H1 (cell line): ENCODE measurements around the gene AGAP3. TPM values are rescaled to one million over a fixed set of nuclear protein-coding genes. Genes with fewer than 3 reads are reported as not detected.

Experiments used
- CTCF ChIA-PET: fragments of 300-600 bp; sonication (Branson Sonifier 250); formaldehyde crosslinking; loops from one replicate; lab custom pipeline; 2021; ENCODE audit not compliant: partially characterized antibody; lab: Charles Lee
- POLR2A ChIA-PET: fragments of 300-600 bp; sonication (Branson Sonifier 250); formaldehyde crosslinking; loops from one replicate; lab custom pipeline; 2021; ENCODE audit warnings: inconsistent platforms; ENCODE audit not compliant: partially characterized antibody; lab: Charles Lee
- DNase-seq, 2 experiments: peaks; one replicate each; pipeline versions ENCODE4 v3.0.0 to v3.0.0-alpha.2; 2010 to 2022; ENCODE audit warnings: low spot score in 2 of 2, low read depth in 1 of 2, mixed read lengths in 1 of 2
- FAIRE-seq: peaks from 2 replicates; lab custom pipeline; 2011; peaks lifted over from hg19 to GRCh38; lab: Jason Lieb, UNC
- H2AFZ ChIP-seq: 2 replicates; pipeline ENCODE4 v1.8.1; 2012; ENCODE audit warnings: low read length, inconsistent platforms
- H2AK5ac ChIP-seq: 2 replicates; pipeline ENCODE4 v1.6.1; 2013; ENCODE audit warnings: low read depth, low read length
- H2BK120ac ChIP-seq: replicated peaks from 2 replicates; pipeline ENCODE3; 2013; ENCODE audit warnings: low read depth, low read length, inconsistent platforms
- H2BK12ac ChIP-seq: 2 replicates; pipeline ENCODE4 v1.6.1; 2013; ENCODE audit warnings: low read depth, low read length
- H2BK15ac ChIP-seq: 2 replicates; pipeline ENCODE4 v1.6.1; 2013; ENCODE audit warnings: low read length
- H2BK20ac ChIP-seq: 2 replicates; pipeline ENCODE4 v1.6.1; 2013; ENCODE audit warnings: low read length
- H2BK5ac ChIP-seq: 2 replicates; pipeline ENCODE4 v1.6.1; 2013; ENCODE audit warnings: low read depth, low read length
- H3K14ac ChIP-seq: 2 replicates; pipeline ENCODE4 v1.6.1; 2013; ENCODE audit warnings: inconsistent platforms; ENCODE audit not compliant: insufficient read length
- H3K18ac ChIP-seq: 2 replicates; pipeline ENCODE4 v1.6.1; 2013; ENCODE audit warnings: low read length; ENCODE audit errors: extremely low read depth
- H3K23ac ChIP-seq: 2 replicates; pipeline ENCODE4 v1.6.1; 2013; ENCODE audit warnings: inconsistent platforms; ENCODE audit not compliant: insufficient read length
- H3K23me2 ChIP-seq: 2 replicates; pipeline ENCODE4 v1.6.1; 2013; ENCODE audit warnings: low read depth, low read length
- H3K27ac ChIP-seq: 2 replicates; pipeline ENCODE4 v1.6.1; 2011; ENCODE audit warnings: low read depth, low read length, inconsistent platforms
- H3K27me3 ChIP-seq, 4 experiments: replicated peaks in 1 of 4; 1 replicate in 1 of 4; 2 replicates in 3 of 4; pipeline versions ENCODE4 v1.6.1 to v1.8.1; 2011 to 2013; ENCODE audit warnings: low read length in 3 of 4, mild to moderate bottlenecking in 3 of 4, inconsistent platforms in 2 of 4, mixed read lengths in 2 of 4, moderate library complexity in 1 of 4; ENCODE audit not compliant: control insufficient read depth in 3 of 4, insufficient read depth in 3 of 4; ENCODE audit errors: extremely low read depth in 1 of 4
- H3K36me3 ChIP-seq, 4 experiments: 2 replicates each; pipeline versions ENCODE4 v1.6.1 to v1.8.1; 2011 to 2013; ENCODE audit warnings: mild to moderate bottlenecking in 4 of 4, low read length in 3 of 4, moderate library complexity in 2 of 4, control low read depth in 1 of 4, inconsistent platforms in 1 of 4; ENCODE audit not compliant: insufficient read depth in 4 of 4, control insufficient read depth in 2 of 4
- H3K4ac ChIP-seq: replicated peaks from 2 replicates; pipeline ENCODE3; 2013; ENCODE audit warnings: low read length, low read depth, mixed read lengths, inconsistent platforms; ENCODE audit not compliant: insufficient read length
- H3K4me1 ChIP-seq, 4 experiments: replicated peaks in 1 of 4; 1 replicate in 1 of 4; 2 replicates in 3 of 4; pipeline versions ENCODE4 v1.6.1 to v1.8.1; 2011 to 2013; ENCODE audit warnings: low read length in 3 of 4, inconsistent platforms in 2 of 4, mixed read lengths in 1 of 4; ENCODE audit not compliant: insufficient read depth in 4 of 4, control insufficient read depth in 3 of 4
- H3K4me2 ChIP-seq, 2 experiments: 2 replicates each; pipeline versions ENCODE4 v1.6.1 to v1.8.1; 2011 to 2013; ENCODE audit warnings: low read depth in 2 of 2, low read length in 2 of 2, control low read depth in 1 of 2, inconsistent platforms in 1 of 2, mild to moderate bottlenecking in 1 of 2; ENCODE audit not compliant: insufficient read depth in 1 of 2
- H3K4me3 ChIP-seq, 4 experiments: fragments of 200-600, 300-600 bp in 1 of 4; sonication (generic), shearing (Covaris generic), sonication (Bioruptor Twin) in 1 of 4; 2 replicates each; pipeline versions ENCODE4 v1.5.1 to v1.8.1; 2011 to 2016; ENCODE audit warnings: low read length in 4 of 4, low read depth in 3 of 4, control low read depth in 2 of 4, inconsistent platforms in 2 of 4, mild to moderate bottlenecking in 2 of 4, mixed read lengths in 1 of 4, moderate library complexity in 1 of 4; ENCODE audit not compliant: insufficient read depth in 2 of 4; ENCODE audit errors: extremely low read depth in 1 of 4
- H3K56ac ChIP-seq: replicated peaks from 2 replicates; pipeline ENCODE3; 2013; ENCODE audit warnings: low read depth, mild to moderate bottlenecking, mixed read lengths, low read length, inconsistent platforms; ENCODE audit not compliant: insufficient read length
- H3K79me1 ChIP-seq: 2 replicates; pipeline ENCODE4 v1.6.1; 2013; ENCODE audit warnings: low read depth, low read length, control low read depth
- H3K79me2 ChIP-seq, 2 experiments: 2 replicates each; pipeline versions ENCODE4 v1.6.1 to v1.8.1; 2012 to 2013; ENCODE audit warnings: low read length in 2 of 2, mild to moderate bottlenecking in 2 of 2, inconsistent platforms in 1 of 2; ENCODE audit not compliant: insufficient read depth in 2 of 2, control insufficient read depth in 1 of 2
- H3K9ac ChIP-seq, 4 experiments: replicated peaks in 1 of 4; 1 replicate in 1 of 4; 2 replicates in 3 of 4; pipeline versions ENCODE4 v1.6.1 to v1.8.1; 2011 to 2013; ENCODE audit warnings: low read depth in 3 of 4, low read length in 3 of 4, control low read depth in 2 of 4, mild to moderate bottlenecking in 2 of 4, moderate library complexity in 2 of 4, inconsistent platforms in 1 of 4; ENCODE audit errors: extremely low read depth in 1 of 4
- H3K9me3 ChIP-seq, 2 experiments: 2 replicates each; pipeline versions ENCODE4 v1.6.1 to v1.8.1; 2012 to 2013; ENCODE audit warnings: mild to moderate bottlenecking in 2 of 2, moderate library complexity in 2 of 2, control low read depth in 1 of 2, inconsistent platforms in 1 of 2, low read depth in 1 of 2, low read length in 1 of 2, mixed read lengths in 1 of 2; ENCODE audit not compliant: insufficient read depth in 2 of 2
- H4K20me1 ChIP-seq, 2 experiments: replicated peaks in 1 of 2; 2 replicates each; pipeline versions ENCODE3 to v1.8.1; 2011 to 2013; ENCODE audit warnings: inconsistent platforms in 2 of 2, low read length in 2 of 2, mild to moderate bottlenecking in 1 of 2; ENCODE audit not compliant: insufficient read depth in 2 of 2, control insufficient read depth in 1 of 2
- H4K5ac ChIP-seq: 2 replicates; pipeline ENCODE4 v1.6.1; 2013; ENCODE audit warnings: low read length, low read depth, mixed read lengths, inconsistent platforms; ENCODE audit not compliant: insufficient read length
- H4K8ac ChIP-seq: 2 replicates; pipeline ENCODE4 v1.8.0; 2013; ENCODE audit warnings: mild to moderate bottlenecking, moderate library complexity, low read length, inconsistent platforms; ENCODE audit not compliant: insufficient read depth; ENCODE audit errors: extremely low read depth
- H4K91ac ChIP-seq: replicated peaks from 2 replicates; pipeline ENCODE3; 2013; ENCODE audit warnings: low read length, mixed read lengths, inconsistent platforms; ENCODE audit not compliant: insufficient read length
- CTCF ChIP-seq, 3 experiments: IDR thresholded peaks; 1 replicate in 2 of 3; 2 replicates in 1 of 3; pipeline versions ENCODE4 v1.5.1 to v1.6.1; 2011; ENCODE audit warnings: low read length in 3 of 3, mild to moderate bottlenecking in 3 of 3, inconsistent platforms in 2 of 3, low read depth in 1 of 3, moderate library complexity in 1 of 3; ENCODE audit not compliant: insufficient read depth in 1 of 3; ENCODE audit errors: control extremely low read depth in 1 of 3
- EP300 ChIP-seq, 2 experiments: IDR thresholded peaks; 1 replicate in 1 of 2; 2 replicates in 1 of 2; pipeline ENCODE4 v1.6.1; 2011 to 2012; ENCODE audit warnings: low read depth in 2 of 2, low read length in 2 of 2, mild to moderate bottlenecking in 2 of 2, borderline replicate concordance in 1 of 2, inconsistent platforms in 1 of 2, moderate library complexity in 1 of 2
- JUND ChIP-seq: IDR thresholded peaks from 2 replicates; pipeline ENCODE4 v1.6.1; 2011; ENCODE audit warnings: mild to moderate bottlenecking, improper control_type of control experiment, low read length
- KDM1A ChIP-seq: fragments of 200-600, 300-600 bp; sonication (generic); IDR thresholded peaks from 2 replicates; pipeline ENCODE4 v1.7.1; 2016; ENCODE audit warnings: mild to moderate bottlenecking, low read length, borderline replicate concordance
- NANOG ChIP-seq: IDR thresholded peaks from 2 replicates; pipeline ENCODE4 v1.6.1; 2011; ENCODE audit warnings: low read length, low read depth, mild to moderate bottlenecking, inconsistent platforms; ENCODE audit not compliant: insufficient read depth, poor library complexity, severe bottlenecking
- SP1 ChIP-seq: IDR thresholded peaks from 2 replicates; pipeline ENCODE4 v1.6.1; 2011; ENCODE audit warnings: low read depth, low read length
- SP2 ChIP-seq: IDR thresholded peaks from 2 replicates; pipeline ENCODE4 v1.6.1; 2012; ENCODE audit warnings: mild to moderate bottlenecking, low read length, inconsistent platforms
- WGBS, 2 experiments: shearing (Covaris generic) in 1 of 2; methylation state at CpG; one replicate each; pipeline versions ENCODE4 v1.1.6 to v1.1.7; 2013 to 2015; ENCODE audit warnings: low lambda C conversion rate in 2 of 2, mixed read lengths in 2 of 2, inconsistent platforms in 1 of 2, low coverage in 1 of 2, missing lambda C conversion rate in 1 of 2; ENCODE audit not compliant: insufficient replicate concordance in 2 of 2, insufficient coverage in 1 of 2, insufficient read length in 1 of 2; ENCODE audit errors: extremely low coverage in 1 of 2, missing lambda C conversion rate in 1 of 2; 5-methylcytosine and 5-hydroxymethylcytosine counted together
- polyA plus RNA-seq, 7 experiments: library from polyadenylated mRNA; depleted of rRNA in 3 of 7; stranded (reverse) in 5 of 7; unstranded in 2 of 7; fragments of >200 nt in 5 of 7; fragments of 200-250 nt in 2 of 7; gene quantifications; 1 replicate in 5 of 7; 2 replicates in 1 of 7; 4 replicates in 1 of 7; pipeline versions ENCODE4 v1.2.1 to v1.2.3, GENCODE V29; 2011 to 2013; ENCODE audit warnings: missing spikeins in 2 of 7, mixed read lengths in 2 of 7
- total RNA-seq: library from RNA; stranded (reverse); fragmentation: NEBNext Ultra II Directional; extraction: Animal tissue kit (Norgen Biotek cat#: 25700); gene quantifications from 2 replicates; pipeline ENCODE4 v1.2.1, GENCODE V29; 2021
- TF ChIP-seq, protein P1 (sequence below): IDR thresholded peaks from 2 replicates; pipeline ENCODE4 v1.6.1; 2012; ENCODE audit warnings: inconsistent platforms

The AGAP3 gene
- total and polyA plus RNA-seq, 2 of the 8 experiments (the other 6 are each of a cell fraction or from before 2014, with no cell fraction given) = 66.4 to 120 TPM

DNA sequence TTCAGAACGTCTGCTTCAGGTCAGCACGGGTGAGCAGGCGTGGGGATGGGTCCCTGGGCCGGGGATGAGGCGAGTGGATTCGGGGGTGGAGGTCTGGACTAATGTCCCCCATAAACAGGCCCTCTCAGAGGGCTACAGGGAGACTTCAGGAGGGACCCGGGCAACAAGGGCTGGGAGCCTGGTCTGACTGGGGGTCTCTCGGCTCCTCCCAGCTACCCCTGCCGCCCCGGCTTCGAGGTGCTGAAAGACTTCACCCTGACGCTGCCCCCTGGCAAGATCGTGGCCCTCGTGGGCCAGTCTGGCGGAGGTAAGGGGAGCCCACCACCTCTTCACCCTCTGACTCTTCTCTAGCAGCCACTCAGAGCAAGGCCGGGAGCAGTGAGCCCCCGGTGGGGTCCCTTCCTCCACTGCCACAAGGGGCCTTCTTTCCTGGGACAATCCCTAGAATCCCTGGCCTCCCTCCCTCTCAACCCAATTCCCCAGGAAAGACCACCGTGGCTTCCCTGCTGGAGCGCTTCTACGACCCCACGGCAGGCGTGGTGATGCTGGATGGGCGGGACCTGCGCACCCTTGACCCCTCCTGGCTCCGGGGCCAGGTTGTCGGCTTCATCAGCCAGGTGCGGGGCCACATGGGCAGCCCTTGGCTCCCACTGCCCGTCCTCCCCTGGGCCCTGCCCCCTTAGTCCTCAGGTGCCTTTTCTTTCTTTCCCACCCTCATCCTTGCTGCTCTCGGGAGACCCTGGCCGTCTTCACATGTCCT is 45.5 kb upstream of the AGAP3 start:
- POLR2A ChIA-PET = interaction anchor here (0.6 to 1.8 kb wide), 3 partner anchors 36 to 168 kb away, joined by 3 to 4 read pairs (median 3); no protein-coding TSS in a partner anchor
- no peaks in the 10 kb centered on the region; a peak in 1 of 8 replicates for H3K36me3 ChIP-seq
- no peaks in the 10 kb centered on the region for H3K79me1 ChIP-seq
- no peak overlapping the region for H4K5ac ChIP-seq
- H2AFZ ChIP-seq = no peak overlapping the region
- no peak overlapping the region for H2BK5ac ChIP-seq
- H2BK15ac ChIP-seq = no peak overlapping the region
- H2BK12ac ChIP-seq = no peak overlapping the region
- no peak overlapping the region for H3K56ac ChIP-seq
- H3K23ac ChIP-seq = no peak overlapping the region
- H2BK120ac ChIP-seq = no peak overlapping the region
- H3K9me3 ChIP-seq = no peaks in the 10 kb centered on the region
- H3K27ac ChIP-seq = no peak overlapping the region
- H4K8ac ChIP-seq = no peak overlapping the region; the same call in 1 of the 2 replicates
- H3K4me2 ChIP-seq = no peak overlapping the region
- H3K23me2 ChIP-seq = no peaks in the 10 kb centered on the region
- DNase-seq (no peak), FAIRE-seq (no peak)
- no peak overlapping the region for H3K18ac ChIP-seq
- H3K14ac ChIP-seq = no peak overlapping the region
- H2BK20ac ChIP-seq = no peak overlapping the region
- H3K79me2 ChIP-seq = no peaks in the 10 kb centered on the region
- H3K4ac ChIP-seq = no peak overlapping the region
- peaks cover 0 to 5% of the 10 kb centered on the region in 2 experiments for H4K20me1 ChIP-seq
- no peaks in the 10 kb centered on the region for H3K4me1 ChIP-seq
- no peak overlapping the region for H4K91ac ChIP-seq
- H3K4me3 ChIP-seq = no peak overlapping the region
- H3K27me3 ChIP-seq = no peaks in the 10 kb centered on the region; a peak in 1 of 7 replicates
- WGBS, 2 experiments = 93% methylated on average over 30 of the region's 30 CpGs; no CpG with 5 or more reads in 1 of the 2 experiments
- CTCF ChIA-PET = interaction anchor here (1.0 to 2.2 kb wide), 5 partner anchors 8 to 70 kb away, joined by 3 to 6 read pairs (median 6); partner anchors contain the start of gene CDK5
- no peak overlapping the region for H2AK5ac ChIP-seq
- no peak overlapping the region for H3K9ac ChIP-seq
- no peak for TF ChIP-seq EP300 (IDR thresholded peaks at IDR 0.05; ENCODE audit: borderline replicate concordance in 1 of 2, low read depth in 2 of 2, low read length in 2 of 2)
- no peak for TF ChIP-seq JUND
- no peak for TF ChIP-seq SP1
- TF ChIP-seq NANOG = no peak
- TF ChIP-seq, protein P1, sequence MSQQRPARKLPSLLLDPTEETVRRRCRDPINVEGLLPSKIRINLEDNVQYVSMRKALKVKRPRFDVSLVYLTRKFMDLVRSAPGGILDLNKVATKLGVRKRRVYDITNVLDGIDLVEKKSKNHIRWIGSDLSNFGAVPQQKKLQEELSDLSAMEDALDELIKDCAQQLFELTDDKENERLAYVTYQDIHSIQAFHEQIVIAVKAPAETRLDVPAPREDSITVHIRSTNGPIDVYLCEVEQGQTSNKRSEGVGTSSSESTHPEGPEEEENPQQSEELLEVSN = no peak
- TF ChIP-seq KDM1A = no peak
- no peak for TF ChIP-seq CTCF (IDR thresholded peaks at IDR 0.05; ENCODE audit: control extremely low read depth in 1 of 3, insufficient read depth in 1 of 3, low read depth in 1 of 3, low read length in 3 of 3)
- TF ChIP-seq SP2 = no peak
